GM18870 (cell line): ENCODE results near the gene ITGBL1.

Source experiments
- ATAC-seq: cut with Tn5 transposase; IDR thresholded peaks from one replicate; pipeline ENCODE4 v1.9.1; 2021; ENCODE audit warnings: moderate library complexity; ENCODE audit not compliant: unreplicated experiment

Gene ITGBL1

DNA sequence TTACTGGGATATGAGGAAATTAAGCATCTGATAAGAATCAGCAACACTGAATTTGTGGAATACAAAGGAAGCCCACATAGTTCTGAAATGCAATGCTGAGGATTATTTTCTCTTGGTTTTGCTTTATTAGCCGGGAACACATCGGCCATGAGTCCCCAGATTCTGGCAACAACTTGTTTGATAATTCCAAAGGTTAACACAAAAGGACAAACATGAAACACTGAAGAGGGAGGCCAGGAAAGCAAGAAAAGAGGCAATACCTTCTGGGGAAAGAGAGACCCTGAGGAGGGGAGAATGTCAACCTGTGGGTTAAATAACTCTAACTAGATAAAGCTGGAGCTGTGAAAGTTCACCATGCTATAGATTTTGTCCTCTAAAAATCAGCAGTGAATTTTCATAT, 285.9 kb downstream of the ITGBL1 start:
- no peak for ATAC-seq

DNA sequence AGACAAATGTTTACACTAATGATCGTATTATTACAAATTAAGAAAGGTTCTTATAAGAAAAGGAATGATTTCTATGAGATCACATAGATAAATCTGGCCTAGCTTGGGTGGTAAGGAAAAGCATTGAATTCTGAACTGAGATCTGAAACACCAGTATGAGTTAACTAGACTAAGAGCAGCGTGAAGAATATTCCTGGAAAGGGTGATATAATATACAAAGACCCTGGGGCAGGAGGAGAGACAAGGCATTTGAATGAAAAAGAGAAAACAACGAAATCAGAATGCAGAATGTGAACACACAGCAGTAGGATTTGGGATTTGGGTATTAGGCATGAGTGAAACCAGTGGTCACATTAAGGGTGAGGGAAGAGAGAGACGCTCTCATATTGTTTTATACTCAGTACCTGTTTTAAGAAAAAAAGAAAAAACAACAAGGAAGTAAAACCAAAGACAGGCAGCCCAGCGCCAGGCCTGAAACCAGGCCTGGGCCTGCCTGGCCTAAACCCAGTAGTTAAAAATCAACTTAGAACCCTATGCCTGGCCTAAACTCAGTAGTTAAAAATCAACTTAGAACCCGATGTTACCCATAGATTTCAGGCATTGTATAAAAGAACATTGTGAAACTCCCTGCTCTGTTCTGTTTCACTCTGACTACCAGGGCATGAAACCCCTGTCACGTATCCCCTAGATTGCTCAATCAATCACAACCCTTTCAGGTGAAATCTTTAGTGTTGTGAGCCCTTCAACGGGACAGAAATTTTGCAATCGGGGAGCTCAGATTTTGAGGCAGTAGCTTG, 287.1 kb downstream of the ITGBL1 start:
- ATAC-seq: peak; percentile 96

- no peak for ATAC-seq
Measured at GRCh38 chr13:101746513-101746912, 294.0 kb downstream of the ITGBL1 start.

GRCh38 chr13:101747039-101747438, 294.6 kb downstream of the ITGBL1 start:
- no peak for ATAC-seq

DNA sequence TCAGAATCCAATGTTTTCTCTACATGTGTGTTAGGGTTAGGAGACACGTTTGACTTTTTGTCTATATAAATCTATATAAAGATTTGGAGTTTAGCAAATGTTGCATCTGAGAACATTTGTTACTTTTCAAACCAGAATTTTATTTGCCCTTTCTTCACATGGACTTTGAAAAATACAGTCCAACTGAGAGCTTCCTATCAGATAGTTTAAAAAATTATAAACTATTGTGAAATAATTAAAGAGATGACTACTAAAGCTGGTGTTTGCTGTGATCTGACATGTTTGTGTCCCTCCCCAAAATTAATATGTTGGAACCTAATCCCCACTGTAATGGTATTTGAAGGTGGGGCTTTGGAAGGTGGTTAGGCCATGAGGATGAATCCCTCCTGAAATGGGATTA, 297.1 kb downstream of the ITGBL1 start:
- no peak for ATAC-seq

DNA sequence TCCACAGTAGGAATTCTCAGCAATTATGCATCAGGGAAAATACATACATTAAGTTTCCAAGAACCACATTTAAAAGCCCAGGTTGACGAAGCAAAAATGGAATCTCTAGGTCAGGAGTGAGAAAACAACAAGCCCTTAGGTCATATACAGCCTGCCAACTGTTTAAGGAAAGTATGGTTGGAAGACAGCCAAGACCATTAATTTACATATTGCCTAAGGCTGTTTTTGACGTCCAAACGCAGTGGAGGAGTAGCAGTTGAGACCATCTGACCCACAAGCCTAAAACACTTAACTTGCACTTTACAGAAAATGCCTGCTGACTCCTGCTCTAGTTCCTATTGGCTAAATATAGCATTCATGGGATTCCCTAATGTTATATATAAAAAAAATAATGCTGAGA, 299.0 kb downstream of the ITGBL1 start:
- ATAC-seq: peak; percentile 53

DNA sequence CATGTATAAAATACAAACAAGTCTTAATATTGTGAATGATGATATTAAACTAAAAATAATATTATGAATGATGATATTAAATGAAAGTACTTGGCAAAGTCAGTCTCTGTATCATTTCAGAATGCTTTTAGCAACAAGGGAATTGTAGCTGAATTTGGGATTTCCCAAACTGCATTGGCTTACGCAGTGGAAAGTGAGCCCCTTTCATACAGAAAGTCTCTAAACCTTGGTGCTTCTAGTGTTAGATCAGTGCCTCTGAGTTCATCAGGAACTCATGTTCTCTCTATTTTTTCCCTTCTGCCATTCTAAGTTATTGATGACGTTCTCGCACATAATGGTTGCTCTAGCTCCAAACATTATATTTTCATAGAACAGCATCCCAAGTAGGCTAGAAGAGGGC, 300.0 kb downstream of the ITGBL1 start:
- ATAC-seq: no peak

DNA sequence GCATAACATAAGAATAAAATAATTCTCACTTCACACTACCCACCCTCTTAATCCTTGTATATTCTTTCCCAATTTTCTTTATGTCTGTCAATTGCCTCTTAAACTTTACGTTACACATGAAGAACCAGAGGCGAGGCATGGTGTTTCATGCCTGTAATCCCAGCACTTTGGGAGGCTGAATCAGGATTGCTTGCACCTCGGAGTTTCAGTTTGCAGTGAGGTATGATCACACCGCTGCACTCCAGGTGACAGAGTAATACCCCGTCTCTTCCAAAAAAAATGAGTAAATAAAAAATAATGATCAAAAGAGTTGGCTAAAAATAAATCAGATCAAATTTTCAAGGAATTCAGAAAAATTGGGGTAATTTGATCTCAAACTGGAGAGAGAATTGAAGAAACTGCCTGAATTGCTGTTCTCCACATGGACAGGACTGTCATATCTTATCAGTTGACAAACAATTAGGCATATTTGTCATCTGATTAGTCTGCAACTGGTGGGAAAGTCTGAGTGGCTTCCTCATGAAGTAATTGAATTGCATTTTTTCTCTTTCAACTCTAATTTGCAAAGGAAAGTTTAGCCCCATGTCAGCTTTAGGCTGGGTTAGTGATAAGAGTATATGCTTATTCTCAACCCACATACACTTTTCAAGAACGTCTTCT, 302.9 kb downstream of the ITGBL1 start:
- ATAC-seq: no peak

- peak; percentile 88 for ATAC-seq
Measured at GRCh38 chr13:101757446-101758039, 305.1 kb downstream of the ITGBL1 start.

DNA sequence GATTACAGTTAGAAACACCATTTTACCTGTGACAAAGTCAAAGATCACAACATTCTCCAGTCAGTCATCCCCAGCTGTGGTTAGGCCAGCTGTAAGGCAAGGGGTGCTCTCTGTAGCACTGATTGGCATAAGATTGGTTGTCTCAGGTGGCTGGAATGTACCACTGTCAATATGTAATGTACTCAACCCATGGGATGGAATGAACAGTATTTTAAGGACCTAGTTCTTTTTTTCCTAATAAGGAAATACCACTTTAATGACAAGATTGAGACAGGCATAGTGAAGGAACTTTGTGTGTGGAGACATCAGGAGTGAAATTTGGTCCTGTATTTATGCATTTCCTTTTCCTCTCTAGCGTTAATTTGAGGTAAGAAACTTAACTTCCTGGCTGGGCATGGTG, 310.7 kb downstream of the ITGBL1 start:
- ATAC-seq: no peak
